IMR-90 (cell line): ENCODE data around the gene KCNJ10.

Experiments used
- MXI1 ChIP-seq: IDR thresholded peaks from 2 replicates; pipeline ENCODE4 v1.6.1; 2012; ENCODE audit warnings: low read depth, mild to moderate bottlenecking, low read length, moderate library complexity, borderline replicate concordance
- POLR2A ChIP-seq: IDR thresholded peaks from 2 replicates; pipeline ENCODE4 v1.6.1; 2012; ENCODE audit warnings: mild to moderate bottlenecking, low read depth, low read length
- RFX5 ChIP-seq: IDR thresholded peaks from 2 replicates; pipeline ENCODE4 v1.8.0; 2012; ENCODE audit warnings: low read depth, mild to moderate bottlenecking, low read length, moderate library complexity
- TF ChIP-seq, protein P1 (sequence below): conservative IDR thresholded peaks from 2 replicates; pipeline ENCODE4 v1.5.1; 2012; ENCODE audit warnings: mild to moderate bottlenecking, low read depth, low read length, improper control_type of control experiment

DNA sequence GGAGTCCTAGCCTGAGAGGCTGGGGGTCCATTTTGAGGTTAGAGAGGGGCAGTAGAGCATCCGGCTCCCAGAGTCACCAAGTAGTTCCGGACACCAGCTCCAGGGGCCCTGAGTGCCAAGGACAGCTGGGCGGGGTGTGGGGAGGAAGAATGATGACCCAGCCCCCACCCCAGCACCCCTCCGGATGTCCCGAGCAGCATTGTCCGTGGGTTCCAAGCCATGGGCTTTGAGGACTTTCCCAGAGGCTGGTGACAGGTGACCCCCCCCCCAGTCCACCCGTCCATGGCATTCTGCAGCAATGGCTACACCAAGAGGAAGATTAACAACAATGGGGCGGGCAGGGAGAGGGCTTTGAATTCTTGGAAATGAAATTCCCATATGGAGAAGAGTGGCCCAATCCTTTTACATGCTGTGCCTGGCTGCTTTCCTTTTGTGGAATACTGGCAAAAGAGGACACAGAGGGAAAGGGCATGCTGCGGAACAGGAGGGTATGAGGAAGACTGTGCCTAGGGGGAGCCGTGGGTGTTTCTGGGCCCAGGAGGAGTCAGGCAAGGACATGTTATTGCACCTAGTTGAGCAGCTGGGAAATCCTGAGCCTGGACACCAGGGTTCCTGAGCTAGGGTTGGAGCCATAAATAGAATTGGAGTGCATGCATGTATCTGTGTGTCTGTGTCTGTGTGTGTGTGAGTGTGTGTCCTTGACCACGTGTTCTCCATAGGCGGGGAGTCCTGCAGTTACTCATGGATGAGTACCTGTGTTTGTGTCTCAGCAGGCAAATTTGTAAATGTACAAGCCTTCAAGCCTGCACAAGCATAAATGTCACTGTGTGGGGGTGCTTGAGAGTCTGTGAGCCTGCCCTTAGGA, 46.6 kb upstream of the KCNJ10 start:
- TF ChIP-seq, protein P1, sequence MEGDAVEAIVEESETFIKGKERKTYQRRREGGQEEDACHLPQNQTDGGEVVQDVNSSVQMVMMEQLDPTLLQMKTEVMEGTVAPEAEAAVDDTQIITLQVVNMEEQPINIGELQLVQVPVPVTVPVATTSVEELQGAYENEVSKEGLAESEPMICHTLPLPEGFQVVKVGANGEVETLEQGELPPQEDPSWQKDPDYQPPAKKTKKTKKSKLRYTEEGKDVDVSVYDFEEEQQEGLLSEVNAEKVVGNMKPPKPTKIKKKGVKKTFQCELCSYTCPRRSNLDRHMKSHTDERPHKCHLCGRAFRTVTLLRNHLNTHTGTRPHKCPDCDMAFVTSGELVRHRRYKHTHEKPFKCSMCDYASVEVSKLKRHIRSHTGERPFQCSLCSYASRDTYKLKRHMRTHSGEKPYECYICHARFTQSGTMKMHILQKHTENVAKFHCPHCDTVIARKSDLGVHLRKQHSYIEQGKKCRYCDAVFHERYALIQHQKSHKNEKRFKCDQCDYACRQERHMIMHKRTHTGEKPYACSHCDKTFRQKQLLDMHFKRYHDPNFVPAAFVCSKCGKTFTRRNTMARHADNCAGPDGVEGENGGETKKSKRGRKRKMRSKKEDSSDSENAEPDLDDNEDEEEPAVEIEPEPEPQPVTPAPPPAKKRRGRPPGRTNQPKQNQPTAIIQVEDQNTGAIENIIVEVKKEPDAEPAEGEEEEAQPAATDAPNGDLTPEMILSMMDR: no peak
- TF ChIP-seq RFX5 (no peak), MXI1 (no peak), POLR2A (no peak)
